Measurements from ENCODE around the gene LYPLAL1.

- no peak for TF ChIP-seq CTCF (IDR thresholded peaks at IDR 0.05)
- TF ChIP-seq POLR2A (IDR thresholded peaks at IDR 0.05) = no peak
- no peak for TF ChIP-seq EP300 (IDR thresholded peaks at IDR 0.05; ENCODE audit: low read depth)
These were observed 10.2 kb upstream of the LYPLAL1 start for GRCh38 chr1:219163401-219163954.
